COR-L47 (cell line): ENCODE results near the gene HK1.
"Not testable (repeated sequence)": the region's sequence is repeated elsewhere in the genome, so short reads cannot be mapped to it uniquely, and the experiment has no call there.

Source experiments
- DNase-seq: peaks from one replicate; lab custom pipeline; 2025; lab: John Stamatoyannopoulos, UW

The HK1 gene

GRCh38 chr10:69259547-69260243 lies 18.6 kb upstream of the HK1 start:
- no peak for DNase-seq

- DNase-seq: no peak
Measured at GRCh38 chr10:69261184-69261583, 17.1 kb upstream of the HK1 start.

- no peak for DNase-seq
Measured at GRCh38 chr10:69262292-69262751, 16.0 kb upstream of the HK1 start.

GRCh38 chr10:69265521-69265920 lies 12.8 kb upstream of the HK1 start:
- DNase-seq: no peak

GRCh38 chr10:69268761-69269416 lies 9.4 kb upstream of the HK1 start:
- DNase-seq: no peak

GRCh38 chr10:69269761-69270160 lies 8.5 kb upstream of the HK1 start:
- no peak for DNase-seq

GRCh38 chr10:69270990-69271389 lies 7.3 kb upstream of the HK1 start:
- no peak for DNase-seq

GRCh38 chr10:69272624-69273023 lies 5.7 kb upstream of the HK1 start:
- DNase-seq: no peak

- no peak for DNase-seq
Measured at GRCh38 chr10:69275444-69275843, 2.9 kb upstream of the HK1 start.

- DNase-seq: no peak
Measured at GRCh38 chr10:69276503-69276902, 1.8 kb upstream of the HK1 start.

- DNase-seq: no peak
Measured at GRCh38 chr10:69279110-69279509, 814 bp downstream of the HK1 start.

GRCh38 chr10:69281507-69282413 lies 3.5 kb downstream of the HK1 start:
- no peak for DNase-seq

- not testable (repeated sequence) for DNase-seq
Measured at GRCh38 chr10:69284402-69284801, 6.1 kb downstream of the HK1 start.

- no peak for DNase-seq
Measured at GRCh38 chr10:69285699-69286098, 7.4 kb downstream of the HK1 start.

- no peak for DNase-seq
Measured at GRCh38 chr10:69287181-69287580, 8.9 kb downstream of the HK1 start.

GRCh38 chr10:69290993-69291392 lies 12.7 kb downstream of the HK1 start:
- no peak for DNase-seq

GRCh38 chr10:69292459-69292858 lies 14.2 kb downstream of the HK1 start:
- no peak for DNase-seq

- no peak for DNase-seq
Measured at GRCh38 chr10:69295027-69295636, 16.8 kb downstream of the HK1 start.

GRCh38 chr10:69303632-69304051 lies 25.3 kb downstream of the HK1 start:
- DNase-seq: no peak

GRCh38 chr10:69306421-69306820 lies 28.1 kb downstream of the HK1 start:
- no peak for DNase-seq

GRCh38 chr10:69307434-69307833 lies 29.1 kb downstream of the HK1 start:
- DNase-seq: no peak

- not testable (repeated sequence) for DNase-seq
Measured at GRCh38 chr10:69308304-69308703, 30.0 kb downstream of the HK1 start.
